Epithelial cell of proximal tubule (primary cell): ENCODE measurements around the gene EIPR1. TPM values are rescaled to one million over a fixed set of nuclear protein-coding genes. Genes with fewer than 3 reads are reported as not detected.

Source experiments
- DNase-seq: peaks from one replicate; pipeline ENCODE4 v3.0.0-alpha.2; 2011; ENCODE audit warnings: low read depth
- H3K4me3 ChIP-seq: 2 replicates; pipeline ENCODE4 v1.5.1; 2011; ENCODE audit warnings: low read depth, mild to moderate bottlenecking, low read length
- total RNA-seq: library from RNA; depleted of rRNA; stranded (reverse); fragments of >200 nt; gene quantifications from 2 replicates; pipeline ENCODE4 v1.2.3, GENCODE V29; 2015
- TF ChIP-seq, protein P1 (sequence below): conservative IDR thresholded peaks from 2 replicates; pipeline ENCODE4 v1.5.1; 2012; ENCODE audit warnings: low read depth, mild to moderate bottlenecking, low read length

Gene EIPR1
- total RNA-seq, 1 donor from 2014 or later: 43.9 TPM

DNA sequence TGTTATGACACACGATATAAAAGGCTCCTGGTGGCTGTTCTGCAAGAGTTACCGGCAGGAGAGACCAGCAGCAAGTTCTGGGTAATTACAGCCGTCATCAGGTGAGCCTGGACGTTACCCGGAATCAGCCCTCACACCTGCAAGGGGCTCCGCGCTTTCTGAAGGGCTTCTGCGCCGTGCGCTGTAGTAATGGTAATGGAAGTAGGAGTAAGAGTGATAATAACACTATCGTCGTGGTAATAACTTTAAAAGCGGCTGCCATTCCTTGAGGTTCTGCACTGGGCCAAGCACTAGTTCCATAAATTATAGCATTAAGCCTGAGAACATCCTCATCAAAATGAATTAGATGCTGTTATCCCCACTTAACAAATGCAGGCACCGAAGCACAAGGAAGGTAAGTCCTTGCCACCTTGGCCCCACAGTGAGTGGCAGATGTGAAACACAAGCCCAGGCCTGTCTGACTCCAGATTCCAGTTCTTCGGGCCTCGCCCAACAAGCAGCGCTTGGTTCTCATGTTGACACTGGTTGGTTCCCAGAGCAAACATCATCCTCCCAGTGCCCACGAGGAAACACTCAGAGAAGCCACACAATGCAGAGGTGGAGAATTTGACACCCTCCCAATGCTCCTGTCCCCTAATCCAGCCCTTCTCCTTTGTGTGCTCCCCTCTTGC lies 205.2 kb downstream of the EIPR1 start:
- no peak for DNase-seq
- TF ChIP-seq, protein P1, sequence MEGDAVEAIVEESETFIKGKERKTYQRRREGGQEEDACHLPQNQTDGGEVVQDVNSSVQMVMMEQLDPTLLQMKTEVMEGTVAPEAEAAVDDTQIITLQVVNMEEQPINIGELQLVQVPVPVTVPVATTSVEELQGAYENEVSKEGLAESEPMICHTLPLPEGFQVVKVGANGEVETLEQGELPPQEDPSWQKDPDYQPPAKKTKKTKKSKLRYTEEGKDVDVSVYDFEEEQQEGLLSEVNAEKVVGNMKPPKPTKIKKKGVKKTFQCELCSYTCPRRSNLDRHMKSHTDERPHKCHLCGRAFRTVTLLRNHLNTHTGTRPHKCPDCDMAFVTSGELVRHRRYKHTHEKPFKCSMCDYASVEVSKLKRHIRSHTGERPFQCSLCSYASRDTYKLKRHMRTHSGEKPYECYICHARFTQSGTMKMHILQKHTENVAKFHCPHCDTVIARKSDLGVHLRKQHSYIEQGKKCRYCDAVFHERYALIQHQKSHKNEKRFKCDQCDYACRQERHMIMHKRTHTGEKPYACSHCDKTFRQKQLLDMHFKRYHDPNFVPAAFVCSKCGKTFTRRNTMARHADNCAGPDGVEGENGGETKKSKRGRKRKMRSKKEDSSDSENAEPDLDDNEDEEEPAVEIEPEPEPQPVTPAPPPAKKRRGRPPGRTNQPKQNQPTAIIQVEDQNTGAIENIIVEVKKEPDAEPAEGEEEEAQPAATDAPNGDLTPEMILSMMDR: no peak
- no peak overlapping the region for H3K4me3 ChIP-seq

DNA sequence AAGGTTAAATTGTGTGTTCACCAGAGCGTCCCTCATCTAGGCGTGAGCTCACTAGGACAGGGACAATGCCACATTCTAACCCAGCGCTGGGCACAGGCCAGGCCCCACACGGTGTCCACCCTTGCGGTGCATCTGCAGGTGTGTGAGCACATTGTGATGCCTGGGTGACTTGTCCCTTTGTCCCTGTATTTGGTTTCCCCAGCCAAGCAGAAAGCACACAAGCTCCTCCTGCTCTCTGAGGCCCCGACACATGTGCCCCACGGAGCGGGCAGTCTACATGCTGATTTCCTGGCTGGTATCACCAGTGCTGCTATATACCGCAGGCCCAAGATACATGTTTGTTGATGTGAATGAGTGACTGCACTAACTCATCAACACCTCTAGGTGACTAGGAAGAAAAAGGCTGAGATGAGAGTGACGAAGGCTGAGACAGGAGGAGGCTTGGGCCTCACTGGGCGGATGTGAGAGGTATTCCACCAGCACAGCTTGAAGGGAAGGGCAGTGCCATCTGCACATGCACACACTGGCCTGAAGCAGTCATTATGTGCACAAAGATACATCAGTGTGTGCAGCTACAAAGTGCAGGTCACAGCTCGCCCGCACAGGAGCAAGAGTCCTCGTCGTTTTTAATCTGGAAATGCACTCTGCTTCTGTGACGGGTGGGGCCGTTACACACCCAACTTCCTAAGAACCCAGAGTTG lies 205.9 kb downstream of the EIPR1 start:
- DNase-seq: no peak
- H3K4me3 ChIP-seq: no peak overlapping the region
- TF ChIP-seq, protein P1: no peak

DNA sequence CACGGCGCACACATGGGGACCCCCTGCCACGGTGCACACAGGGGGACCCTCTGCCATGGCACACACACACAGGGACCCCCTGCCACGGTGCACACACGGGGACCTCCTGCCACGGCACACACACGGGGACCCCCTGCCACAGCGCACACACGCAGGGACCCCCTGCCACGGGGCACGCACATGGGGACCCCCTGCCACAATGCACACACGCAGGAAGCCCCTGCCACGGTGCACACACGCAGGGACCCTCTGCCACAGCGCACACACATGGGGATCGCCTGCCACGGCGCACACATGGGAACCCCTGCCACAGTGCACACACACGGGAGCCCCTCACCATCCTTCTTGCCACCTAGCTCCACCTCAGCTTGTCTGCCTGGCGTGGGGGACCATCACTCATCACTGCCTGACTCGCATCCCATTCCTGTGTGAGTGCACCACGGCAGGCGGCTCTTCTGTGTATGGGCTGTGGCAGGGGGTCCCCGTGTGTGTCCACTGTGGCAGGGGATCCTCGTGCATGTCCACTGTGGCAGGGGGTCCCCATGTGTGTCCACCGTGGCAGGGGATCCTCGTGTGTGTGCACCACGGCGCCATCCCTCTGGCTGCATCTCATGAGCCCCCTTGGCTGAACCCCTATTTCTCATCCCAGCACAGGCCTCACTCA lies 206.7 kb downstream of the EIPR1 start:
- no peak overlapping the region for H3K4me3 ChIP-seq
- TF ChIP-seq, protein P1: no peak

DNA sequence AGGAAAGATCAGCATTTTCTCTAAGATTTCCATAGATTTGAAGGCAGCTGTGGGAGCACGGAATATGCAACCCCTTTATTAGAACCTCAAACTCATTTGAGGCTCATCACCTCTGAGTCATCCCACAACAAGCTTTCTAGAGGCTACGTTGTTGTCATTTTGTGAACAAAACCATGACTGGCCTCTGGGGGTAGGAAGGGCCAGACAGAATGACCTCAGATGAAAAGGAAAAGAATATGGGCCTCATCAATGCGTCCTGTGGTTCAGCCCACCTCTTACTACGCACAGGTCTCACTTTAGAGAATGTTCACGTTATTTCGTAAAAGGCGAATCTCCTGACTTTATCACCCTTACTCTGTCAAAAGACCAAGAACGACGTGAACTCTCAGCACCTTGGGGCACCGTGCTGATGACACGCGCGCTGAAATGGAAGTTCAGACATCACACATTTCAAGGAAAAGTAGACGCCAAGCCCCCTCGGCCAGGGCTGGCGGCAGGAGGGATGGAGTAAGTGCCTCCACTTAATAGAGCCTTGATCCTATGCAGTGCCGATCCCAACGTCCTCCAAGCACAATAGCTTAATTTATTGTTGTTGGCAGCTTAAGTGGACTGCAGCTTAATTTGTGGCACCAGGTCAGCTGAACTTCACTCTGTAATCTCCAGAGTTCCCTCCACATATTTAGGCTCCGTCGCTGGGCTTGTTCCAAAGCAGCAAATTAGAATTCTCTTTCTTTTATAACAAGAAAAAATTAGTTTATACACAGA lies 208.3 kb downstream of the EIPR1 start:
- TF ChIP-seq, protein P1: no peak
- H3K4me3 ChIP-seq: no peak overlapping the region
- DNase-seq: no peak

More for the DNA sequence above, 206.7 kb downstream of the EIPR1 start:
- no peak for DNase-seq

DNA sequence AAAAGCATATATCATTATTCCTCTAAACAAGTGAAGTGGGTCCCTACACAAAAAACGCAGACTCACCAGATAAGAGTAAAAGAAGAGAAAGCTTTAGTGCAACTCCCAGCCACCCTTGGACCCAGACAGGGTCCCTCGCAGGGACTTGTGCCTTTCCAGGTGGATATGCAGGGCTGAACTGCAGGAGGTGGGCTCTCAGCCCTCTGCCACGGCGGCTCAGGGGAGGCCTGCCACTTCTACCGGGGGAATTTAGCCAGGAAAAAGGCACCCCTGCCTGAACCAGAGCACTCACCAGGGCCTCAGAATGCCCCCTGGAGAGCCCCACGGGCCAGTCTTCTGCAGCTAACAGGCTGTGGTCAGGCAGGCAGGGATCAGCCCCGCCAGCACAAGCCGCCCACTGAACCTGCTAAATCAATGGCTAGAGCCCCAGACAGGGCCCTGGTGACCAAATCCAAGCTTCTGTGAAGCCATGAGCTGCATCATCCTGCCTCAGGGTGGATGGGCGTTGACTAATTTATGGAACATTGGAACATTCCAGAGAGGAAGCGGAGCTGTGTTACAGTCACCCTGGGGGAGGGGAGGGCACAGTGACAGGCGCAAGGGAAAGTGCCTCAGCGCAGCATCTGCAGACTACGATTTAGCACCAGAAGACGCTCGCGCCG lies 209.3 kb downstream of the EIPR1 start:
- no peak for DNase-seq
- TF ChIP-seq, protein P1: no peak

DNA sequence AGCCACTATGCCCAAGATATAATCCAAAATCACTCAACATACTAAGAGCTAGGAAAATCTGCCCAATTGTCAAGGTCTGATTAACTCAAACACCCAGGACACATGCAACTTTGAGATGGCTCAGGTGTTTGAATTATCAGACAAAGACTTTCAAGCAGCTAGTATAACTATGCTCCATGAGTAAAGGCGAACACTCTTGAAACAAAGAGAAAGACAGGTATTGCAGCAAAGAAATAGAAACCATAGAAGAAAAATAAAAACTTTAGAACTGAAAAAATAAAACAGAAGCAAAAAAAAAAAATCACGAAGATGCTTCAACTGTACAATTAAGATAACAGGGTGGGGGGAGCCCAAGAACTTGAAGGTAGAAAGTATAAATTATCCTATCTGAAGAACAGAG lies 214.2 kb downstream of the EIPR1 start:
- no peak for DNase-seq
- TF ChIP-seq, protein P1: no peak
- H3K4me3 ChIP-seq: no peak overlapping the region

More for the DNA sequence above, 209.3 kb downstream of the EIPR1 start:
- no peak overlapping the region for H3K4me3 ChIP-seq
